GM21619 (cell line): Measurements from ENCODE around the gene SLX1B.
"Not testable (repeated sequence)": the region's sequence is repeated elsewhere in the genome, so short reads cannot be mapped to it uniquely, and the experiment has no call there.

Experiments
- ATAC-seq: cut with Tn5 transposase; IDR thresholded peaks from one replicate; pipeline ENCODE4 v1.9.1; 2021; ENCODE audit not compliant: unreplicated experiment

Gene SLX1B

DNA sequence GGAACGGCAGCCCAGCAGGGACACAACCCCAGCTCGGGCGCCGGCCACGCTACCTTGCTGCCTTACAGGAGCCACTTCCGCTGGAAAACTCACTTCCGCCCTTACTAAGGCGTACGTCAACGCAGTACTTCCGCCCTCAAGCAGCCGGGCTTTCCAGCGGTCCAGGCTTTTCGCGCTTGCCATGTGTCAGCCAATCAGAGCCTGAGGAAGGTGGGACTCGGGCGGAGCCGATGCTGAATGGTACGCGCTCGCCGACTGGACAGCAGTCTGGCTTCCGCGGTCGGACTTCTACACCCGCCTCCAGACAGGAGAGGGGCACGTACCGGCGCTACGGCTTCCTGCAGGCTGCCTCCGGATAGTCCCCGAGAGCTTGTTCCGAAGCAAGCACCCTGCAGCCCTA lies at the start of gene SLX1B, which contains the start of gene BOLA2:
Gene SLX1B, plus strand, starts transcription at position 265 of the 400 bp plus-strand sequence.
Gene BOLA2, minus strand, starts transcription at position 83 of the 400 bp plus-strand sequence. CDS start 98 bp downstream, outside the sequence.
- ATAC-seq, result peak; percentile 81

- not testable (repeated sequence) for ATAC-seq
Observed at GRCh38 chr16:29405249-29405648, 49.1 kb upstream of the SLX1B start.

DNA sequence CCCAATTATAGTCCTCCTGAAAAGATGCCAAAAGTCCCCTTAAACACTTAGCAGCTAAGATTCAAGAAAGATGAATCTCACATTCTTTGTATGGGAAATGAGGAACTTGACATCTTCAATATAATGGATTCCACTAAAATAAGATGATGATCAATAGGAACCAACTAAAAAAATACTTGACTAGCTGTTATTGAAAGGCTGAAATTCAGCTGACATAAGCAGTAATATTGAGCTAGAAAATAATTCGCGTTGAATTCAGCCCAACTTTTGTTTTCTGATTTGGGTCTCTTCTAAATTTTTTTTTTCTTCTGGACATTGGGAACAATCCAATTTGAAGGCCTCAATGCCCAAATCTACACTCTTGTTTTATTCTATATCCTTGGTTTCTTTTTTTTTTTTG lies 30.7 kb upstream of the SLX1B start:
- ATAC-seq, result not testable (repeated sequence)

- ATAC-seq, result not testable (repeated sequence)
Observed at GRCh38 chr16:29425390-29425789, 28.9 kb upstream of the SLX1B start.

GRCh38 chr16:29453754-29454153 lies 579 bp upstream of the SLX1B start:
- ATAC-seq, result peak; percentile 11

GRCh38 chr16:29454828-29455227 lies 495 bp downstream of the SLX1B start:
- peak; percentile 57 for ATAC-seq

GRCh38 chr16:29457660-29458059 lies 3.3 kb downstream of the SLX1B start:
- not testable (repeated sequence) for ATAC-seq

DNA sequence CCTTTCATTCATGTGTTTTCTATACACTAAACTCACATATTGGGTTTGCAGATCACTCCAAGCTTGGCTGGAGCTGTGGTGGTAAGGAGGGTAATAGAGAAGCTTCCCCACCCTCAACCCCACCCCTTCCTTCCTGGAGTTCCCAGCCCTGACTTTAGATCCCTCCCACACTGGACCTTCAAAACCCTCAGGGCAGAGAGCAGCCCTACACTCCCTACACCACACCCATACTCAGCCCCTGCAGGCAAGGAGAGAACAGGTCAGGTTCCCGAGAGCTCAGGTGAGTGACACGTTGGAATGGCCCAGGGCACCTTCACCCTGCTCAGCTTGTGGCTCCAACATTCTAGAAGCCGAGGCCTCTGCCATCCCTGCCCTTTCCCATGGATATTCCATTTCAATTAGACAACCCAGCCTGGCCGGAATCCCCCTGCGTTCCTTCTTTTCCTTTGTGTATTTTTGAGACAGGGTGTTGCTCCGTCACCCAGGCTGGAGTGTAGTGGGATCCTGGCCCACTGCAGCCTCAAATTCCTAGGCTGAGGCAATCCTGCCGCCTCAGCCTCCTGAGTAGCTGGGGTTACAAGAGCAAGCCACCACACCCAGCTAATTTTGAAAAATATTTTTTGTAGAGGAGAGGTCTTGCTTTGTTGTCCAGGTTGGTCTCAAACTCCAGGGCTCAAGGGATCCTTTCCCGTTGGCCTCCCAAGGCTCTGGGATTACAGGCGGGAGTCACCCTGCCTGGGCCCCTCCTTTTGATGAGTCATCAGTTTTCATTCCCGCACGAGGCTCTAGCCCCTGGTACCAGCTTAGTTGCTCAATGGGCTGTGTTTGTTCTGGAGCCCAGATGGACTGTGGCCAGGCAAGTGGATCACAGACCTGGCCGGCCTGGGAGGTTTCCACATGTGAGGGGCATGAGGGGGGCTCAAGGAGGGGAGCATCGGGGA lies 5.6 kb downstream of the SLX1B start, which contains the start of gene SULT1A4:
Gene SULT1A4, plus strand, starts transcription at position 208 of the 941 bp plus-strand sequence. CDS start 1,473 bp downstream, outside the sequence.
- ATAC-seq, result not testable (repeated sequence)

DNA sequence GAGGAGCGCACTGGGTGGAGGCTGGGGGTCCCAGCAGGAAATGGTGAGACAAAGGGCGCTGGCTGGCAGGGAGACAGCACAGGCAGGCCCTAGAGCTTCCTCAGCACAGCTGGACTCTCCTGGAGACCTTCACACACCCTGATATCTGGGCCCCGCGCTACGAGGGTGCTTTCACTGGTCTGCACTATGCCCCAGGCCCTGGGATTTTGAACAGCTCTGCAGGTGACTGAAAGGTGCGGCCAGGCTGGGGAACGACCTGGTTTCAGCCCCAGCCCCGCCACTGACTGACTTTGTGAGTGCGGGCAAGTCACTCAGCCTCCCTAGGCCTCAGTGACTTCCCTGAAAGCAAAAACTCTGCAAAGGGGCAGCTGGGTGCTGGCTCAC lies 6.3 kb downstream of the SLX1B start:
- not testable (repeated sequence) for ATAC-seq

DNA sequence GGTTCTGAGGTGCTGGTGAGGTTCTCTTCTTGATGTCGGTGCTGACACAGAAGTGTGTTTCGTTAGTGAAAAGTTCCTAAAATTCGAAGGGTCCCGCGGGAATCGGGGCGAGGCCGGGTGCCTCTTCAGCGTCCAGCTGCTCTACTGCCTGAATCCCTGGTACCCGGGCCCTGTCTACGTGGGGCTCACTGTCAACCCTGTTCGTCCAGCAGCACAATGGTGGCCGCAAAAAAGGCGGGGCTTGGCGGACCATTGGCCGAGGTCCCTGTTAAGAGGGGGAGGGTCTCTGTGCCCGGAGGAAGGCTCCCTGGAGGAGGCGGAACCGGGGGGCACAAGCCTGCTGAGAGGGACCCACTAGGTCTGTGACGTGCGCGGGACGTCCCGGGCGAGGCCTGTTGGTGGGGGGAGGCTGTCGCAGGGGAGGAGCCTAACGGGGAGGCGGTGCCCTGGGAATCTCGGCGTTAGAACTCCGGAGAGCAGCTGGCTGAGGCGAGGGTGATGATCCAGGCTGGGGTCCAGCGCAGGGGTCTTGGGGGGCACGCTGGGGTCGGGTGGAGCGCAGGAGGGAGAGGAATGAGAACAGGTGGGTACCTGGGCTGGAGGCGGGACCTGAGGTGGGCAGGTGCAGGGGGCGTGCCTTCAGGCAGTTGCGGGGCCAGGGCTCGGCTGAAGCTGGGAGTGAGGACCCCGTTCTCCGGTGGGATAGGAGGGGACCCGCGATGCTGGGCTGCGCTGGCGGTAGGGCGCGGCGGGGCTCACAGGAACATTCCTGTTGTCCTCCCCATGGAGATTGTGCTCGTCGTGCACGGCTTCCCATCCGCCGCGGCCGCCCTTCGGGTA lies 11.9 kb downstream of the SLX1B start:
- ATAC-seq, result not testable (repeated sequence)

GRCh38 chr16:29466904-29467303 lies 12.6 kb downstream of the SLX1B start:
- not testable (repeated sequence) for ATAC-seq

DNA sequence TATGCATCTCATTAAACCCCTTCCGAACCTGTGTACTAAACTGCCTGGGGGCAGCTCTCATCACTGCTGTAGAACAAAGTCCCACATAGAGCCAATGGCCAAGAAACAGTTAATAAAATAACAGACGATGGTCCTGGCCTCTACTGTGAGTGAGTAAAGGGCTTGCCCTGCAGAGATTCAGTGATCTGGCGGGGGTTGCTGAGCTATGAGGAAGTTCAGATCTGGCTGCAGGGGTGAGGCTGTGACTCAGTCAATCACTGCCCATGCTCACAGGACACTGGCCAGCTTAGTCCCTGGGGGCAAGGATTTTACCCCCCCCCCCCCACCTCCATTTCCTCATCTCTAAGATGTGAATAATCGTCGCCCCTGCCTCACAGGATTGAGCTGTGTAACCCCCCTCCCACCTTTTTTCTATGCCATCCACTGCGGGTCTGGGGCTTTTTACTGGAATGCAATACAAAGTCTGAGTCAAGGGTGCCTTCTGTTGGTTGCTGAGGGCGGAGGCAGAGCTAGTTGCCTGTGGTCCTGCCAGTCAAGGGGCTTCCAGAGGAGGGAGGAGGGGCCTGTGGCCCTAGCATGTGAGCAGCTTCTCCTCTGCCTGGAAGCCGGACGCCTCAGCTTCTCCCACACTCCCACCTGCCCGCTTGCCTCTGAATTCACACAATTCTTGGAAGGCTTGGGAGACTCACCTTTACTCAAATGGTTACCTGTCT lies 13.5 kb downstream of the SLX1B start:
- ATAC-seq, result not testable (repeated sequence)

- ATAC-seq, result not testable (repeated sequence)
Observed at GRCh38 chr16:29469660-29470059, 15.3 kb downstream of the SLX1B start.

DNA sequence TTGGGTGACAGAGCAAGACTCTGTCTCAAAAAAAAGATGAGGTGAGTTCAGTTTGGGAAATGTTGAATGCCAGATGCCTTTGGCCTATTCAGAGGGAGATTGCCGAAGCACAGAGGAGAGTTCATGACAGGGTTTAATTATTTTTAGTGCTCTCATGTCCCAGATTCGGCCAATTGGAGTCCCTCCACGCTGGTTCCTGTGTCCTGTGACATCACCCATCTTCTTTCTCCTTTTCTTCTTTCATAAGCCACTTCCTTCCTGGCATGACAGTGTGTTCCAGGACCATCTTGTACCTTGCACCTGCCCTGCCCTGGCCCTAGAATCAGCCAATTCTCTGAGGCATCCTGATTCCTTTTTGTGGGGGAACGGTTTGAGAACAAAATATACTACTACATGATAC lies 17.7 kb downstream of the SLX1B start:
- ATAC-seq, result not testable (repeated sequence)

- ATAC-seq, result not testable (repeated sequence)
Observed at GRCh38 chr16:29482276-29482675, 27.9 kb downstream of the SLX1B start.

GRCh38 chr16:29506308-29506707 lies 52.0 kb downstream of the SLX1B start, which contains the start of gene NPIPB12:
NPIPB12 (minus strand) TSS chr16:29506408.
- ATAC-seq, result not testable (repeated sequence)
